Kidney (tissue), 14 donors: ENCODE results near the gene RMND5B. TPM values are rescaled to one million over a fixed set of nuclear protein-coding genes. Genes with fewer than 3 reads are reported as not detected.

Experiments used
- DNase-seq, 5 donors: peaks; one replicate each; pipeline ENCODE4 v3.0.0-alpha.2; 2013 to 2020
- FAIRE-seq: peaks from 2 replicates; lab custom pipeline; 2012; peaks lifted over from hg19 to GRCh38; lab: Jason Lieb, UNC
- H3K27ac ChIP-seq, 2 donors: one replicate each; pipeline ENCODE4 v1.7.0; 2013; ENCODE audit warnings: low read depth in 2 of 2, low read length in 2 of 2, inconsistent platforms in 1 of 2
- H3K27me3 ChIP-seq: one replicate; pipeline ENCODE4 v1.7.1; 2013; ENCODE audit warnings: low read length, inconsistent platforms; ENCODE audit not compliant: control insufficient read depth, insufficient read depth
- H3K36me3 ChIP-seq, 3 donors: one replicate each; pipeline versions ENCODE4 v1.7.0 to v1.7.1; 2013; ENCODE audit warnings: low read length in 3 of 3, control low read depth in 1 of 3, inconsistent platforms in 1 of 3; ENCODE audit not compliant: insufficient read depth in 3 of 3, control insufficient read depth in 2 of 3
- H3K4me1 ChIP-seq, 3 donors: one replicate each; pipeline versions ENCODE4 v1.7.0 to v1.7.1; 2013; ENCODE audit warnings: low read length in 3 of 3, inconsistent platforms in 1 of 3, low read depth in 1 of 3; ENCODE audit not compliant: control insufficient read depth in 2 of 3, insufficient read depth in 2 of 3
- H3K4me3 ChIP-seq, 3 donors: one replicate each; pipeline versions ENCODE4 v1.7.0 to v1.8.1; 2013; ENCODE audit warnings: low read length in 3 of 3, control low read depth in 1 of 3, inconsistent platforms in 1 of 3
- H3K9ac ChIP-seq, 3 donors: one replicate each; pipeline versions ENCODE4 v1.7.0 to v1.7.1; 2013; ENCODE audit warnings: low read length in 3 of 3, control low read depth in 1 of 3, inconsistent platforms in 1 of 3
- H3K9me3 ChIP-seq, 3 donors: one replicate each; pipeline versions ENCODE4 v1.7.0 to v1.7.1; 2013; ENCODE audit warnings: low read length in 3 of 3, control low read depth in 1 of 3, inconsistent platforms in 1 of 3; ENCODE audit not compliant: control insufficient read depth in 2 of 3, insufficient read depth in 1 of 3
- CTCF ChIP-seq: IDR thresholded peaks from 3 replicates; pipeline ENCODE4 v1.5.1; 2012; ENCODE audit warnings: mild to moderate bottlenecking, moderate library complexity, borderline replicate concordance; ENCODE audit not compliant: insufficient read depth; ENCODE audit errors: extremely low read depth
- intact Hi-C: fragments of 100-400 bp; cut with DNase I; formaldehyde crosslinking; loops from one replicate; pipeline ENCODE4 v1.11.1; 2022
- polyA plus RNA-seq: library from polyadenylated mRNA; stranded (reverse); fragments of 350-450 nt; fragmentation: Illumina TruSeq; extraction: RNeasy Lipid Tissue Mini Kit (QIAGEN cat#74804); gene quantifications from one replicate; pipeline ENCODE4 v1.2.3, GENCODE V29; 2014; ENCODE audit warnings: low read depth, low replicate concordance; ENCODE audit not compliant: insufficient read depth
- total RNA-seq: library from RNA; stranded (reverse); fragmentation: NEBNext Ultra II Directional; extraction: Animal tissue kit (Norgen Biotek cat#: 25700); gene quantifications from one replicate; pipeline ENCODE4 v1.2.1, GENCODE V29; 2021
- donor health status: control.
- donor health status: control.
- donor health status: control.
- donor health status: control.
- donor health status: control.
- donor health status: DM: yes; HTN: yes; CAD: no.
- donor health status: Normal renal cell carcinoma (clear cell type).

Gene RMND5B
- total and polyA plus RNA-seq, 2 donors from 2014 or later, result 36.6 to 45.3 TPM

- no peaks in the 10 kb centered on the region for H3K36me3 ChIP-seq
- no peaks in the 10 kb centered on the region for H3K27me3 ChIP-seq
- no peaks in the 10 kb centered on the region for H3K4me1 ChIP-seq
- no peaks in the 10 kb centered on the region for H3K9me3 ChIP-seq
- no peak for TF ChIP-seq CTCF
- intact Hi-C loops, result no loop called here
- H3K27ac ChIP-seq, result no peak within 1 kb of the TSS
- FAIRE-seq (no peak), DNase-seq (no peak)
- no peak within 1 kb of the TSS for H3K9ac ChIP-seq
- H3K4me3 ChIP-seq, result no peak within 1 kb of the TSS
Observed at GRCh38 chr5:178187014-178187413, 56.2 kb downstream of the RMND5B start, which contains the start of gene GMCL2. GMCL2 (minus strand) TSS chr5:178187371; CDS start chr5:178187299, 72 bp downstream.

- H3K4me1 ChIP-seq, result no peaks in the 10 kb centered on the region
- FAIRE-seq, result no peak
- H3K27me3 ChIP-seq, result no peaks in the 10 kb centered on the region
- TF ChIP-seq CTCF, result no peak
- DNase-seq, result no peak
- no peaks in the 10 kb centered on the region for H3K36me3 ChIP-seq
- no peak overlapping the region for H3K4me3 ChIP-seq
- no peaks in the 10 kb centered on the region for H3K9me3 ChIP-seq
- H3K9ac ChIP-seq, result no peak overlapping the region
- intact Hi-C loops, result no loop called here
- no peak overlapping the region for H3K27ac ChIP-seq
Observed at GRCh38 chr5:178189433-178189832, 58.6 kb downstream of the RMND5B start.

- intact Hi-C loops, result no loop called here
- H3K27ac ChIP-seq, result no peak overlapping the region
- H3K4me1 ChIP-seq, result no peaks in the 10 kb centered on the region
- DNase-seq (no peak), FAIRE-seq (no peak)
- no peaks in the 10 kb centered on the region for H3K36me3 ChIP-seq
- H3K27me3 ChIP-seq, result no peaks in the 10 kb centered on the region
- H3K9me3 ChIP-seq, result no peaks in the 10 kb centered on the region
- no peak for TF ChIP-seq CTCF
- H3K9ac ChIP-seq, result no peak overlapping the region
- no peak overlapping the region for H3K4me3 ChIP-seq
Observed at GRCh38 chr5:178191661-178192060, 60.8 kb downstream of the RMND5B start.

GRCh38 chr5:178192244-178192643 lies 61.4 kb downstream of the RMND5B start:
- DNase-seq (no peak), FAIRE-seq (no peak)
- intact Hi-C loops, result no loop called here
- Histone ChIP-seq H3K27me3 (no peaks in the 10 kb centered on the region), H3K27ac (no peak overlapping the region), H3K9me3 (no peaks in the 10 kb centered on the region), H3K4me1 (no peaks in the 10 kb centered on the region), H3K36me3 (no peaks in the 10 kb centered on the region), H3K4me3 (no peak overlapping the region), H3K9ac (no peak overlapping the region)
- no peak for TF ChIP-seq CTCF
